NCI-H82 treated with DMSO at 0.1 percent for 48 hours (cell line): ENCODE data around the gene ADA.
"Not testable (repeated sequence)": the region's sequence is repeated elsewhere in the genome, so short reads cannot be mapped to it uniquely, and the experiment has no call there.

Source experiments
- DNase-seq: peaks from one replicate; lab custom pipeline; 2025; ENCODE audit not compliant: unreplicated experiment; lab: John Stamatoyannopoulos, UW

ADA gene

GRCh38 chr20:44678990-44679611 lies 27.6 kb upstream of the ADA start:
- DNase-seq = no peak

GRCh38 chr20:44678242-44678641 lies 26.7 kb upstream of the ADA start:
- no peak for DNase-seq

DNA sequence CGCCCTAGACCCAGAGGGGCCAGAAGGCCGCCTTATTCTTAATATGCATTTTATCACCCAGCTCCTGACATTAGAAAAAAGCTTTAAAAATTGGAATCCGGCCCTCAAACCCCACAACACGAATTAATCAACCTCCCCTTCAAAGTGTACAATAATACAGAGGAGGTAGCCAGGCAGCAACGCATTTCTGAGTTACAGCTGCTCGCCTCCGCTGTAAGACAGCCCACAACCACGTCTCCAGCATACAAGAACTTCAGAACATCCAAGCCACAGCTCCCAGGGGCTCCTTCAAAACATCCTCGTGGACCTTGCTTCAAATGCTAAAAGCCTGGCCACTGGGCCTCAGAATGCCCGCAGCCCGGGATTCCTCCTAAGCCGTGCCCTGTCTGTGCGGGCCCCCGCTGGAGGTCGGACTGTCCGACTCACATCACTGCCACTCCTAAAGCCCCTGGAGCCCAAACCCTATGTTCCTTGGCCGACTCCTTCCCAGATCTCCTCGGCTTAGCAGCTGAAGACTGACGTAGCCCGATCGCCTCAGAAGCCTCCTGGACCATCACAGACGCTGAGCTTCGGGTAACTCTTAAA lies 20.9 kb upstream of the ADA start:
- not testable (repeated sequence) for DNase-seq

GRCh38 chr20:44671541-44671940 lies 20.0 kb upstream of the ADA start:
- not testable (repeated sequence) for DNase-seq

GRCh38 chr20:44670851-44671250 lies 19.4 kb upstream of the ADA start:
- not testable (repeated sequence) for DNase-seq

DNA sequence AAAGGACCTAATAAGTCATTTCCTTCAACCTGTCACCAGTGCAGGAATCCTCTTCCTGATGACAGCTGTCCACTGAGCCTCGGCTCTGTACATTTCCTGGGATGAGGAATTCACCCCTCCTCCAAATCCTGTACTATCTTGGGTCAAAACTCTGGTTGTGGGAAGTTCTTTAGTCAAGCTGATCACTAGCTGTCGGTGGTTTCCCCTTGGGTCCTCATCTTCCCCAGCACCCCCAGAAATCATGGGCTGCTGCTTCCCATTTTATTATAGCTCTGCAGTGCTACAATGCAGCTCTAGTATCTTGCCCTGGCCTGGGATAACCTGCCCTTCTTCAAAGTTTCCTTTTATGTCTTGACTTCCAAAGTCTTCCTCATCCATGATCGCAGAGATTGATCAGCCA lies 14.6 kb upstream of the ADA start:
- no peak for DNase-seq

GRCh38 chr20:44664131-44664530 lies 12.6 kb upstream of the ADA start:
- no peak for DNase-seq

GRCh38 chr20:44662261-44662660 lies 10.8 kb upstream of the ADA start:
- DNase-seq = no peak

GRCh38 chr20:44660581-44660980 lies 9.1 kb upstream of the ADA start:
- no peak for DNase-seq

DNA sequence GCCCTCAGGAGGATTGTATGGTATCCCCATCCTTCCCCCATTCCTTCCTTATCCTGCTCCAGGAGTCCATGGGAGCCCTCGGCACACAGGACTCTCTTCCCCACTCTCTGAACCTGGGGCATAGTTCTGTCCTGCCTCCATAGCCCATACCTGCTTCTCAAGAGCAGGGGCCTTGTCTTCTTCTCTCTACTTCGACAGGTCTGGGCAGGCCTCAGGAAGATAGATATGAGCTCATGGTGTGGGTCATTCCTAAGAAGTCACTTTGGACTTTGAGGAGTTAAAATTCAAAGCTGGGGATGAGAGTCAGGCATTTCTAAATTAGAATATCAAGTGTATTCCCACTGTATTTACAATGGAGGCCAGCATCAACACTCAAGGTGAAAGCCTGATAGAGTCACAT lies 8.4 kb upstream of the ADA start:
- no peak for DNase-seq

DNA sequence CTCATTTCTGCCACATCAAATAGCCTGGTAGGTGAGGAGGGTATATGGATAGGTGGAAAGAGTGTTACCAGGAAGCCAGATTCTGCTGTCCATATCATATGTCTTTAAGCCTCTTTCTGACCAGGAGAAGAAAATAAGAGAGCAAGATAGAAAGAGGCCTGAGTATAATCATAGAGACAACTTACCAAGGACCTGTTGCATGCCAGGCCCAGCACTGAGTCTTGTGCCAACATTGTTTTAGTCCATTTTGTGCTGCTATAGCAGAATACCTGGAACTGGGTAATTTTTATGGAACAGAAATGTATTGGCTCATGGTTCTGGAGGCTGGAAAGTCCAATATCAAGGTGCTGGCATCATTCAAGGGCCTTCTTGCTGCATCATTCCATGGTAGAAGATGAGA lies 7.3 kb upstream of the ADA start:
- no peak for DNase-seq

GRCh38 chr20:44657875-44658274 lies 6.4 kb upstream of the ADA start:
- no peak for DNase-seq

DNA sequence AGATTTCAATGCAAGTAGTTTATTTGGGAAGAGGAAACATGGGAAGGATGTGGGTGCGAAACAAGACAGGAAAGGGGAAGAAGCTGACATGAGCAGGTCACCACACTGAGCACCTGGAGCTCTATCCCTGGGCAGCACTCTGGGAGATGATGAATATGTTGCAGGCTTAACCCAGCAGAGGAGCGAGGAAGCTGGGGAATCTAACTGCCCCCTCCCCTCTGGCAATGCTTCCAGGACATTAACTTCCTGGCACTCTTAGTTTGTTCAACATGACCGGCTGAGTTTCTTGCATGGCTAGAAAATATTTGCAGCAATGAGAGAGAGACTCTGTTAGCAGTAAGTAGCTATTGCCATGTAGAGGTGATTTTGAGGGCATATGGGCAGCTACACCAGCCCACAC lies 4.9 kb upstream of the ADA start:
- DNase-seq = no peak

DNA sequence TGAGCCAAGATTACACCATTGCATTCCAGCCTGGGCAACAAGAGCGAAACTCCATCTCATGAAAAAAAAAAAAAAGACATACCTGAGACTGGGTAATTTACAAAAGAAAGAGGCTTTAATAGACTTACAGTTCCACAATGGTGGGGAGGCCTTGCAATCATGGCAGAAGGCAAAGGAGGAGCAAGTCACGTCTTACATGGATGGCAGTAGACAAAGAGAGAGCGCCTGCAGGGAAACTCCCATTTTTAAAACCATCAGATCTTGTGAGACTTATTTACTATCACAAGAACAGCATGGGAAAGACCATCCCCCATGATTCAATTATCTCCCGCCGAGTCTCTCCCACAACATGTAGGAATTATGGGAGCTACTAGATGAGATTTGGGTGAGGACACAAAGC lies 2.7 kb upstream of the ADA start:
- not testable (repeated sequence) for DNase-seq

DNA sequence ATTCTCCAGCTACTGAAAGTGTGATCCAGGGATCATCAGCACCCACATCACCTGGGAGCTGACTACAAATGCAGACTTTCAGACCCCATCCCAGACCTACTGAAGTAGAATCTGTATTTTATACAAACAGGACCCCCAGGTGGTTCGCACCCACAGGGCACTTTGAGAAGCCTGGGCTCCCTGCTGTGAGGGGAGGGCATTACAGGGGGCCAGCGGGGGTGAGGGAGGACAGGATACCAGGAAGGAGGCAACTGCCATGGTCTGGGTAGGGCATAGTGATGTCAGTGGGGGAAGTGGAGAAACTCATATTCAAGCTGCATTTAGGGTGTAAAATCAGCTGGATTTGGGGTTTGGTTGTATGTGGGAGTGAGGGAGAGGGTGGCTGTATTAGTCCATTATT lies 2.0 kb upstream of the ADA start:
- no peak for DNase-seq

DNA sequence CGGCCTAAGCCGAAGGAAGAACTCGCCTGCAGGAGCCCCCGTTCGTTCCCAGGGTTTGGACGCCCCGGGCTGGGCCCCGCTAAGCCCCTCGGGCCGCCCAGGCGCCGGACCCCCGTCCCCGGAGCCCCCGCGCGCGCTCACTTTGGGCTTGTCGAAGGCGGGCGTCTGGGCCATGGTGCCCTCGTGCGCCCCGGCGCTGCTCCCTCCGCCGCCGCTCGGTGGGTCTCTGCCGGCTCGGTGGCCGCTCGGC lies 140 bp downstream of the ADA start:
- DNase-seq = no peak

DNA sequence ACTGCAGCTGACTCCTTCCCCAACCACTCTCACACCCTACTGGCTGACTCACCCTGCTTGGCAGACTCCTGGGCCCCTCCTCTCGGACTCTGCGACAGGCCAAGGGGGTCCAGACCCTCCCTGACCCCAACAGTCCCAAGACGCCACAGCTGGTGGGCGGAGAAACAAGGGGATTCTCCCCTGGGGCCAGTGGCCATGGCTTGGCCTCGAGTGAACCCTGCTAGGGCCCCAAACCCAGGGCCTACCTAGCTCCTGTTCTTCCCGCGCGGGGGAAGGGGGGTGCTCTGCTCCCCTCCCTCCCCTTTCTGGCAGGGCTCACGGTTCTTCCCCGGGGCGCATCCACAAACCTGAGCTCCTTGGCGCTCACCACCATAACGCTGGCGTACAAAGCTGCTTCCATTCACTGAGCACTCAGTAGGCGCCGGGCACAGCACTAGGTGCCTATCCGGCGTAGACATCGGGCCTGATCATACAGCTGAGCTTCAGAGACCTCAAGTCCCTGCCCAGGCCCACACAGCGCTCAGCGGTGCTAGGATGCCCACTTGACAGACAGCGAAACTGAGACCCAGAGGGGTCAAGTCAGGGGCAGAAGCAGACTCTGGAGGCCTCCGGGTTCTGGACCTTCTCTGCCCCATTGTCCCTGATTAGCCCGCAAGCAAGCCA lies 597 bp downstream of the ADA start:
- no peak for DNase-seq

- no peak for DNase-seq
These were observed 1.5 kb downstream of the ADA start for GRCh38 chr20:44649976-44650375.

- DNase-seq = no peak
These were observed 2.4 kb downstream of the ADA start for GRCh38 chr20:44649126-44649525.

GRCh38 chr20:44648579-44648978 lies 2.9 kb downstream of the ADA start:
- no peak for DNase-seq

DNA sequence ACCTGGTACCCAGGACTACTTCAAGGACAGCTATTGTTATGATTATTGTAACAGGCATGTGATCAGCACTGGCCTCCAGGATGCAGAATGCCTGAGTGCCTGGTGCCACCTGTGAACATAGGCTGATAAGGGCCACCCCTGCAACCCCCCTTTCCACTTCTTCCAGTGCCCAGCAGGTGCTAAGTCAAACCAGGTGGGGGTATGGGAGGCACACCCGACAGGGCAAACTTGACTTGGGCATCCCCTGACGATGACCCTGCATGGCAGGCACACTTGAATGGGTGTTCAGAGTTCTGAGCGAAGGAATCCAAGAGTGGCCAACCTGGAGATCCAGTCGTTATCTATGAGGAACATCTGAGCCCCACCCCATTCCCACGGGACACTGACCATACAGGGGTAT lies 3.4 kb downstream of the ADA start:
- no peak for DNase-seq

- no peak for DNase-seq
These were observed 4.7 kb downstream of the ADA start for GRCh38 chr20:44646641-44647274.
